Amniotic epithelial cell (primary cell): Measurements from ENCODE around the gene CDK8.
"Not testable (repeated sequence)": the region's sequence is repeated elsewhere in the genome, so short reads cannot be mapped to it uniquely, and the experiment has no call there.

Experiments used
- DNase-seq: peaks from one replicate; pipeline ENCODE4 v3.0.0-alpha.2; 2010; ENCODE audit warnings: low read depth

Gene CDK8

DNA sequence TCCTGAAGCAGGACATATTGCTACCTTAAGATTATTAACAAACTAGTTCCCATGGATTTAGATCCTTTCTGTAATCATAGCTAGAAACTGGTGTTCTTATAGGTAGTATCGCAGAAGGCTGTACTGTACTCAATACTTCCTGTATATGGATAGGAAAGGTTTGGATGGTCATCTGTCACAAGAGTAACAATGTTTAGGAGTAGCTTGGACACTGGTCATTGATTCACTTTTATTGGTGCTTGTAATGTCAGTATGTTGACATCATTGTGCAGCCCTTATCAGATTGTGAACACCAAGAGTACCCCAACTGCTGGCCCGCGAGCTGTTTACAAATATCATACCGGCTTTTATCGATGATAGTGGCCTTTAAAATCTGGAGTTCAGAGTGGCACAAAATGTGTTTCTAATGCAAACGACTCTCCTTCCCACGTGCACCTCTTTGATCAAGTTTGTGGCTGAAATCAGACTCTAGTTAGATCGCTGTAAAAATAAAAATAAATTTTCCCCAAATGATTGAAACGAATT is 605 bp upstream of the CDK8 start:
- no peak for DNase-seq

DNA sequence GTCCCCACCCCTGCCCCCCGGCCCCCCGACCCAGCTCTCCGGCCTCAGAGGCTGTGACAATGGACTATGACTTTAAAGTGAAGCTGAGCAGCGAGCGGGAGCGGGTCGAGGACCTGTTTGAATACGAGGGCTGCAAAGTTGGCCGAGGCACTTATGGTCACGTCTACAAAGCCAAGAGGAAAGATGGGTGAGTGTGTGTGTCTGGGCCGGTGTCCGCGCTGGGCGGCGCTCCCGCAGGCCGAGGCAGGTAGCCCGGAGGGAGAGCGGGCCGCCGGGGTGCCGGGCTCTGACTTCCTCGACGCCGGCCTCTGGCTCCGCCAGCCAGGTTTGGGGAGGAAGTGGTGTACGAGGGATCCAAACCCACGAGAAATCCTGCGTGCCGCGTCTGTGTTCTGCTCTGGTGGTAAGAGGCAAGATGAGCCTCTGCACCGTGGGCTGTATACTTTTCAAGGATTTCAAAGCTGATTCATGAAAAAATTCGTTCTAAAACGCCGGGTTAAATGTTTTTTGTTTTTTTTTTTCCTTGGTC is 718 bp downstream of the CDK8 start:
- DNase-seq = peak; percentile 49

- DNase-seq = peak; percentile 2
Measured at GRCh38 chr13:26255115-26255514, 1.2 kb downstream of the CDK8 start.

DNA sequence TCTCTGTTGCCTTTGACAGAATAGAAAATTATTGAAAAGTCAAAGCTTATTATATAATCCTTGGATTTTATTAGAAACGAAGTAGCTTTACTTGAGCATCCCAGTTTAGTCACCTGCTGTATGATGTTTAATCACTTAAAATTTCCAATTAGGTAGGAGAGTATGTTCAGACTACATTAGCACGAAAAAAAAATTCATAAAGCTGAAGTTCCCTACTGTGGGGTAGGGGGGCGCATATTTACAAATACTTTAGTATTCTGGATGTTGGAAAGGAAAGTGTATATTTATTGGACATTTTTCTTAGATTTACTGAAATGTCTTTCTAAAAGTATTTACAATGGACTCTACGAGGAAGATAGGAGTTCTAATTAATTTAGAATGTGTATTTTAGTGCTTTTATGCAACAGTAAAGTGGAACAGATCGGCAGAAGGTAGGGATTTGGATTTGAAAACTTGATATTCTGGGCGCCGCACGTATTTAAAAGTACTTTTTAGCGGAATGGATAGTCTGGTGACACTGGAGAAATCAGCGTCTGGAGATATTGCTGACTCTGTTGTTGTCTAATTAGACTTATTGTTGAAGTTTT is 1.9 kb downstream of the CDK8 start:
- no peak for DNase-seq

DNA sequence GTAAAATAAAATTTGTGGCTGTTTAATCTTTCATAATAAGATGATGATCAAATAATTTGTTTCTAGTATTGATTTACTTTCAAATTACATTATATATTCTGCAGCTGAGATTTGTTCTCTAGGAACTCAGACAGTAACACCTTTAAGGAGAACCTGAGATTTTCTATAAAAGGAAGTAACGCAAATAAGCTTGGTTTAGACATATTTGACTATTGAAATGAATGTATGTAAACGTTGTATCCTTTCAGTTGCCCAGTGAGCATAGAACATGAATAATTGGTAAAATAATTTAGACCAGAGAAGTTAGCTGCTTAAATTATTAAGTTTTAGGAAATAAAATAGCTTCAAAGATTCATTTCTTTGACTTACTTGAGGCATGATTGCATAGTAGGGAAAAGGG is 3.1 kb downstream of the CDK8 start:
- DNase-seq = no peak

DNA sequence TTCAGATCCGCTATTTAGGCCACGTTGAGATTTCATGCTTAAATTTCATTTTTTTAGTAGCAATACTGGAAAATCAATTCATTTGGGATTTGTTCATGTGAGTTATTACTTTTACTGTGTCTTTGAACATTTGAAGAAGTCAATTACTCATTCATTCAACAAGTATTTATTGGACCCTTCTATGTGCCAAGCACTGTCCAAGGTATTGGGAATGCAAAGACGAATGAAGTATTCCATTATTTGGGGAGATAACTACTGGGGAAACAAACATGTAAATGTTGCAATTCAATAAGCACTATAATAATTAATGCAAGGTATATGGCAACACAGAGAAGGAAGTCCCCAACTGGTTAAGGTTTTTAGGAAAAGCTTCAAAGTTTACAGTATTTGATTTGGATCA is 5.7 kb downstream of the CDK8 start:
- DNase-seq = no peak

GRCh38 chr13:26262156-26262555 is 8.2 kb downstream of the CDK8 start:
- no peak for DNase-seq

DNA sequence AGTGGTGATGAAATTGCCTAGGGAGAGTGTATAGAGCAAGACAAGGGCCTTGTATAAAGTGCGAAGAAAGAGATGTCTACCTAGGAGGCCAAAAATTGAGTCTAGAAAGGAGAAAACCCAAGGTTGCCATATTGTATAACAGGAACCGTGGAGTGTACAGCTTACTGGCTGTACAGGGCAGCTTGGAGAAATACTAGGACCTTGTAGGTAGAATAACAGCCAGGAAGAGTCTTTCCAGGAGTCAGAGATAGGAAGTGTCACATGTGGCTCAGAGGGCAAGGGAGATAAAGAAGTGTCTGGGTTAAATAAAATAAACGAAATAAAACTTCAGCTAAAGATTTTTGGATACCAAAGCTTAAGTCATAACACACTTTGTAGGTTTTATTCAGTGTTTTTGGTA is 12.4 kb downstream of the CDK8 start:
- no peak for DNase-seq

GRCh38 chr13:26270707-26271106 is 16.8 kb downstream of the CDK8 start:
- DNase-seq = no peak

GRCh38 chr13:26272621-26273020 is 18.7 kb downstream of the CDK8 start:
- DNase-seq = no peak

GRCh38 chr13:26280295-26280694 is 26.4 kb downstream of the CDK8 start:
- peak; percentile 59 for DNase-seq

GRCh38 chr13:26280822-26281221 is 26.9 kb downstream of the CDK8 start:
- no peak for DNase-seq

DNA sequence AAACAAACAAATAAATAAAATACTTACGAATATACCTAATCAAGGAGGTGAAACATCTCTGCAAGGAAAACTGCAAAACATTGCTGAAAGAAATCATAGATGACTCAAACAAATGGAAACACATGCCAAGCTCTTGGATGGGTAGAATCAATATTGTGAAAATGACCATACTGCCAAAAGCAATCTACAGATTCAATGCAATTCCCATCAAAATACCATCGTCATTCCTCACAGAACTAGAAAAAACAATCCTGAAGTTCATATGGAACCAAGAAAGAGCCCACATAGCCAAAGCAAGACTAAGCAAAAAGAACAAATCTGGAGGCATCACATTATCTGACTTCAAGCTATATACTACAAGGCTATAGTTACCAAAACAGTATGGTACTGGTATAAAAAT is 32.0 kb downstream of the CDK8 start:
- DNase-seq = not testable (repeated sequence)

GRCh38 chr13:26288838-26289237 is 34.9 kb downstream of the CDK8 start:
- DNase-seq = not testable (repeated sequence)

- DNase-seq = no peak
Measured at GRCh38 chr13:26295812-26296211, 41.9 kb downstream of the CDK8 start.

GRCh38 chr13:26299168-26299750 is 45.3 kb downstream of the CDK8 start:
- no peak for DNase-seq

GRCh38 chr13:26300140-26300539 is 46.2 kb downstream of the CDK8 start:
- peak; percentile 69 for DNase-seq

- DNase-seq = no peak
Measured at GRCh38 chr13:26305676-26306075, 51.7 kb downstream of the CDK8 start.

DNA sequence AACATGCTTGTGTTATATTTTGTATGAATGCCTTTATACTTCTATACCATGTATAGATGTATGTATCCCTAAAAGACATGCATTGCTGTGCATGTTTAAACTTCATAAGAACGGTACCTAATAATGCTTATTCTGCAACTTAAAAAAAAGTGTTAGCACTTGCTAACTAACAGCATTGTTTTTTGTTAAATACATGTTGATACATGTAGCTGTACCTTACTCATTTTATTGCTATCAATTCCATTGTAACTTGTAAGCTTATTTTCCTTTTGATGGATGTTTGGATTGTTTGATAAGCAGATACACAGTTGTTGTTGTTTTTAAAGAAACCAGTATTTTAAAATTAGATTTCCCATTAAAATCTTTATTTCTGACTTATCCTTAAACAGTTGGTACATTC is 53.8 kb downstream of the CDK8 start:
- no peak for DNase-seq

DNA sequence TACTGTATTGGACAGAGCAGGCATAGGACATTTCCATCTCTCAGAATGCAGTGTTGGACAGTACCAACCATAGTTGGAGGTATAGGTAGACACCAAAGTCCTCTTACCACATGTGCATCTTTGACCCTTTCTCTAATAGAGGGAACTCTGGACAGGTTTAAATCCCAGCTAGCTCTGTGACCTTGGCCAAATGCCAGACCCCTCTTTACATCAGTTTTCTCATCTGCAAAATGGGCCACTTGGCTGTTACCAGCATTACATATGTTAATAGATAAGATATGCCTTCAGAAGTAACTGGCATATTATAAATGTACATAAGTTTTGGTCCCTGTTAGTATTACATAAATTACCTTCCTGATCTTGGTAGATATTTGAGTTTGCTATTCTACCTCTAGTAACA is 54.3 kb downstream of the CDK8 start:
- DNase-seq = no peak

DNA sequence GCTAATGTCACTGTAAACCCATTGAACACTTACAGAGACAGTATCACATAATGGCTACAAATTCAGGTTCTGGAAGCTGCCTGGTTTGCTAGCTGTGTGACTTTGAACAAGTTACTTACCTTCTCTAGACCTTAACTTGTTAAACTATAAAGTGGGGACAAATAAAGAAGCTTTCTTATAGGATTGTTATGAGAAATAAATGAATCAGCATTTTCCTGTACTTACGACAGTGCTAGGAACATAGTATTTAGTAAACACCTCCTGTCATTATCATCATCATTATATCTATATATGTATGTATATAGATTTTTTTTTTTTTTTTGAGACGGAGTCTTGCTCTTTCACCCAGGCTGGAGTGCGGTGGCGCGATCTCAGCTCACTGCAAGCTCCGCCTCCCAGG is 54.9 kb downstream of the CDK8 start:
- no peak for DNase-seq

- DNase-seq = no peak
Measured at GRCh38 chr13:26310003-26310402, 56.1 kb downstream of the CDK8 start.

DNA sequence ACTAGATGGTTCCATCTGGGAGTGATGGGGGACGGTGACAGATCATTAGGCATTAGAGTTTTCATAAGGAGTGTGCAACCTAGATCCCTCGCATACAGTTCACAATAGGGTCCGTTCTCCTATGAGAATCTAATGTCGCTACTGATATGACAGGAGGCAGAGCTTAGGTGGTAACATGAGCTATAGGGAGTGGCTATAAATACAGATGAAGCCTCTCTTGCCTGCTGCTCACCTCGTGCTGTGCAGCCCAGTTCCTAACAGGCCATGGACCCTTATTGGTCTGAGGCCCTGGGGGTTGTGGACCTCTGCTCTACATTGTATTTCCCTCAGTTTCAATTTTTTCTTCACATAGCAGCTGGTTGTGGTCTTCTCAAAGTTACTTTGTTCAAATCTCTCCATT is 56.5 kb downstream of the CDK8 start:
- DNase-seq = no peak

GRCh38 chr13:26312019-26312418 is 58.1 kb downstream of the CDK8 start:
- not testable (repeated sequence) for DNase-seq
